Mesenchymal stem cell (in vitro differentiated cells and primary cell): ENCODE results near the gene LGI1.

Source experiments
- DNase-seq: peaks from one replicate; pipeline ENCODE4 v3.0.0-alpha.2; 2013
- H2AFZ ChIP-seq: one replicate; pipeline ENCODE4 v1.6.1; 2013; ENCODE audit warnings: low read depth, mild to moderate bottlenecking, control low read depth, inconsistent platforms, low read length, moderate library complexity
- H2AK5ac ChIP-seq: 2 replicates; pipeline ENCODE4 v1.6.1; 2013; ENCODE audit warnings: low read length, moderate library complexity, mild to moderate bottlenecking, inconsistent platforms; ENCODE audit not compliant: severe bottlenecking
- H2BK120ac ChIP-seq: one replicate; pipeline ENCODE4 v1.6.1; 2013; ENCODE audit warnings: low read depth, mild to moderate bottlenecking, inconsistent platforms, low read length, moderate library complexity
- H2BK12ac ChIP-seq, 2 experiments: one replicate each; pipeline ENCODE4 v1.6.1; 2013; ENCODE audit warnings: inconsistent platforms in 2 of 2, low read length in 2 of 2, mild to moderate bottlenecking in 2 of 2, moderate library complexity in 2 of 2, control low read depth in 1 of 2
- H2BK15ac ChIP-seq: one replicate; pipeline ENCODE4 v1.6.1; 2013; ENCODE audit warnings: mild to moderate bottlenecking, low read depth, inconsistent platforms; ENCODE audit not compliant: poor library complexity, severe bottlenecking
- H2BK5ac ChIP-seq: 2 replicates; pipeline ENCODE4 v1.6.1; 2013; ENCODE audit warnings: low read depth, mild to moderate bottlenecking, low read length, control low read depth, inconsistent platforms; ENCODE audit not compliant: poor library complexity, severe bottlenecking
- H3K14ac ChIP-seq, 2 experiments: one replicate each; pipeline ENCODE4 v1.6.1; 2013; ENCODE audit warnings: inconsistent platforms in 2 of 2, low read length in 2 of 2, control low read depth in 1 of 2, mild to moderate bottlenecking in 1 of 2, moderate library complexity in 1 of 2
- H3K18ac ChIP-seq, 2 experiments: one replicate each; pipeline ENCODE4 v1.6.1; 2013; ENCODE audit warnings: inconsistent platforms in 2 of 2, low read length in 2 of 2, control low read depth in 1 of 2, low read depth in 1 of 2, mild to moderate bottlenecking in 1 of 2
- H3K23ac ChIP-seq, 2 experiments: one replicate each; pipeline ENCODE4 v1.6.1; 2013; ENCODE audit warnings: inconsistent platforms in 2 of 2, low read length in 2 of 2, mild to moderate bottlenecking in 2 of 2, moderate library complexity in 2 of 2, control low read depth in 1 of 2
- H3K27ac ChIP-seq: 2 replicates; pipeline ENCODE4 v1.5.1; 2013; ENCODE audit warnings: mild to moderate bottlenecking, moderate library complexity, low read length, control low read depth, inconsistent platforms; ENCODE audit not compliant: poor library complexity, severe bottlenecking
- H3K27me3 ChIP-seq, 2 experiments: 2 replicates each; pipeline versions ENCODE4 v1.6.1 to v1.7.0; 2013; ENCODE audit warnings: low read length in 2 of 2, mild to moderate bottlenecking in 2 of 2, moderate library complexity in 2 of 2, control low read depth in 1 of 2, inconsistent platforms in 1 of 2; ENCODE audit not compliant: control insufficient read depth in 1 of 2, insufficient read depth in 1 of 2
- H3K36me3 ChIP-seq, 2 experiments: 2 replicates each; pipeline versions ENCODE4 v1.6.1 to v1.7.0; 2013; ENCODE audit warnings: low read length in 2 of 2, control low read depth in 1 of 2, inconsistent platforms in 1 of 2, low read depth in 1 of 2, mild to moderate bottlenecking in 1 of 2; ENCODE audit not compliant: insufficient read depth in 2 of 2, control insufficient read depth in 1 of 2
- H3K4ac ChIP-seq, 2 experiments: one replicate each; pipeline ENCODE4 v1.6.1; 2013; ENCODE audit warnings: inconsistent platforms in 2 of 2, low read length in 2 of 2, mild to moderate bottlenecking in 2 of 2, moderate library complexity in 2 of 2, control low read depth in 1 of 2, low read depth in 1 of 2
- H3K4me1 ChIP-seq: 2 replicates; pipeline ENCODE4 v1.6.1; 2013; ENCODE audit warnings: low read depth, low read length, control low read depth; ENCODE audit not compliant: control insufficient read depth, insufficient read depth
- H3K4me2 ChIP-seq: 2 replicates; pipeline ENCODE4 v1.6.1; 2013; ENCODE audit warnings: low read length, mild to moderate bottlenecking, inconsistent platforms; ENCODE audit not compliant: poor library complexity, severe bottlenecking
- H3K4me3 ChIP-seq, 2 experiments: 2 replicates each; pipeline versions ENCODE4 v1.5.1 to v1.7.0; 2013; ENCODE audit warnings: low read length in 2 of 2, mild to moderate bottlenecking in 2 of 2, control low read depth in 1 of 2, low read depth in 1 of 2; ENCODE audit not compliant: insufficient read depth in 1 of 2
- H3K79me1 ChIP-seq: replicated peaks from 2 replicates; pipeline ENCODE4 v1.6.1; 2013; ENCODE audit warnings: mild to moderate bottlenecking, control low read depth, low read length, inconsistent platforms; ENCODE audit not compliant: poor library complexity, severe bottlenecking
- H3K9ac ChIP-seq: 2 replicates; pipeline ENCODE4 v1.7.0; 2013; ENCODE audit warnings: mild to moderate bottlenecking, low read length, moderate library complexity
- H3K9me3 ChIP-seq: 2 replicates; pipeline ENCODE4 v1.7.0; 2013; ENCODE audit warnings: mild to moderate bottlenecking, low read length; ENCODE audit not compliant: control insufficient read depth
- H4K8ac ChIP-seq: one replicate; pipeline ENCODE4 v1.6.1; 2013; ENCODE audit warnings: inconsistent platforms, mild to moderate bottlenecking, low read length, moderate library complexity
- H4K91ac ChIP-seq: one replicate; pipeline ENCODE4 v1.6.1; 2013; ENCODE audit warnings: mild to moderate bottlenecking, low read length, inconsistent platforms
- WGBS: methylation state at CpG from one replicate; pipeline ENCODE4 v1.1.7; 2013; ENCODE audit warnings: mixed read lengths; 5-methylcytosine and 5-hydroxymethylcytosine counted together

The LGI1 gene

GRCh38 chr10:93715345-93715744 lies 42.4 kb upstream of the LGI1 start:
- H3K18ac ChIP-seq: no peak overlapping the region
- no peaks in the 10 kb centered on the region for H3K79me1 ChIP-seq
- H4K8ac ChIP-seq: no peak overlapping the region
- no peaks in the 10 kb centered on the region for H3K9me3 ChIP-seq
- no peak overlapping the region for H2BK15ac ChIP-seq
- H3K9ac ChIP-seq: no peak overlapping the region
- H2BK120ac ChIP-seq: no peak overlapping the region
- no peak overlapping the region for H2AFZ ChIP-seq
- H3K14ac ChIP-seq: no peak overlapping the region
- H3K4me2 ChIP-seq: no peak overlapping the region
- WGBS: 88% methylated on average over 4 of the region's 5 CpGs
- no peak overlapping the region for H3K4me3 ChIP-seq
- peaks cover 2% of the 10 kb centered on the region for H3K4me1 ChIP-seq
- H3K27ac ChIP-seq: no peak overlapping the region
- H2BK12ac ChIP-seq: no peak overlapping the region
- H3K36me3 ChIP-seq: no peaks in the 10 kb centered on the region
- H3K4ac ChIP-seq: no peak overlapping the region
- H2BK5ac ChIP-seq: no peak overlapping the region
- no peak overlapping the region for H4K91ac ChIP-seq
- peaks cover 6 to 26% of the 10 kb centered on the region in 2 experiments for H3K27me3 ChIP-seq
- H2AK5ac ChIP-seq: no peak overlapping the region
- H3K23ac ChIP-seq: no peak overlapping the region
- DNase-seq: no peak

- H3K4me3 ChIP-seq: no peak overlapping the region
- H3K27me3 ChIP-seq: peaks cover 6 to 35% of the 10 kb centered on the region in 2 experiments
- no peak for DNase-seq
- H3K27ac ChIP-seq: no peak overlapping the region
- H3K9me3 ChIP-seq: no peaks in the 10 kb centered on the region
- H2BK12ac ChIP-seq: no peak overlapping the region
- H2AFZ ChIP-seq: no peak overlapping the region
- H3K36me3 ChIP-seq: no peaks in the 10 kb centered on the region
- H4K8ac ChIP-seq: no peak overlapping the region
- H3K4me2 ChIP-seq: no peak overlapping the region
- H2BK5ac ChIP-seq: no peak overlapping the region
- no peak overlapping the region for H2AK5ac ChIP-seq
- no peak overlapping the region for H4K91ac ChIP-seq
- no peak overlapping the region for H3K14ac ChIP-seq
- H3K18ac ChIP-seq: no peak overlapping the region
- no peak overlapping the region for H3K9ac ChIP-seq
- H3K79me1 ChIP-seq: no peaks in the 10 kb centered on the region
- H3K4me1 ChIP-seq: peaks cover 2% of the 10 kb centered on the region
- no peak overlapping the region for H2BK15ac ChIP-seq
- no peak overlapping the region for H2BK120ac ChIP-seq
- no CpG with 5 or more reads among the region's 1 CpG for WGBS
- H3K23ac ChIP-seq: no peak overlapping the region
- H3K4ac ChIP-seq: no peak overlapping the region
Measured at GRCh38 chr10:93716766-93717165, 41.0 kb upstream of the LGI1 start.

DNA sequence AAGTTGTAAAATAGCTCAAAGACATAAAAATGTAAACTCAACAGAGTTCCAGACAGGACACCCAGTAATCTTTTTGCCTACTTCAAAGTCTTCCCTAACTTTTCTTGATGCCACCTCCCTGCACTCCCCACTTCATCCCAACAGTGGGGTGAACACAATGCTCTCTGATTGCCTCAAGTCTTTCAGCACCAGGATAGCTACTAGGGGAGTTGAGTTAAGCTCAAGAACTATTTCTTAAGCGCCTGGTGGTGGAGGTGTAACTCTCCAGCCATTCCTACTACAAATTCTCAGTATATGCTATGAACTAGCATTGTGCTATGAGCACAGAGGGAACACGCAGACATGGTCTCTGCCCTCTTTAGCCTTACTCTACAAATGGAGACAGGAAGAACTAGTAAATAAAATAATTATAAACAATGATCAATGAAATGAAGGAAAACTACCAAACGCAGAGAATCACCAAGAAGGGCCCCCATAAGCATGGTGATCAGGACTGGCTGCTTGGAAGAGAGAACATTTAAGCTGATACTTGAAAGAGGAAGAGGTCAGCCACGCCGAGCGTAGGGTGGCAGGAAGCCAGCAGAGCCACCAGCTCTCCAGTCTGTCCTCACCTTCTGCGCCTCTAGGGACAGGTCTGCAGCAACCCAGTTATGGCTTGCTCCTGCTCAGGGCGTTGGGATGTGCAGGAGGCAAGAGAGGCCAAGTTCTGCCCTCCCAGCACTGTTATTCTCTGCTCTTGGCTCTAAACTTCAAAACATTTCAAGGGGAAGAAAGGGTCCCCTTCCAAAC lies 38.6 kb upstream of the LGI1 start:
- H3K4me2 ChIP-seq: no peak overlapping the region
- H3K9me3 ChIP-seq: no peaks in the 10 kb centered on the region
- H2BK5ac ChIP-seq: no peak overlapping the region
- no peaks in the 10 kb centered on the region for H3K4me1 ChIP-seq
- no peaks in the 10 kb centered on the region for H3K36me3 ChIP-seq
- H3K4ac ChIP-seq: no peak overlapping the region
- peak; percentile 6 for DNase-seq
- no peak overlapping the region for H4K91ac ChIP-seq
- peaks cover 6 to 41% of the 10 kb centered on the region in 2 experiments for H3K27me3 ChIP-seq
- no peak overlapping the region for H2BK12ac ChIP-seq
- H2AK5ac ChIP-seq: no peak overlapping the region
- no peaks in the 10 kb centered on the region for H3K79me1 ChIP-seq
- H3K18ac ChIP-seq: no peak overlapping the region
- H3K4me3 ChIP-seq: no peak overlapping the region
- H3K9ac ChIP-seq: no peak overlapping the region
- H2BK15ac ChIP-seq: no peak overlapping the region
- H2BK120ac ChIP-seq: no peak overlapping the region
- no peak overlapping the region for H2AFZ ChIP-seq
- WGBS: 75% methylated on average over 7 of the region's 8 CpGs
- no peak overlapping the region for H3K27ac ChIP-seq
- no peak overlapping the region for H3K23ac ChIP-seq
- H3K14ac ChIP-seq: no peak overlapping the region
- no peak overlapping the region for H4K8ac ChIP-seq

- Histone ChIP-seq H2BK120ac (no peak overlapping the region), H3K4me2 (no peak overlapping the region), H2BK5ac (no peak overlapping the region), H3K23ac (no peak overlapping the region), H3K27me3 (peaks cover 6 to 49% of the 10 kb centered on the region in 2 experiments), H3K36me3 (no peaks in the 10 kb centered on the region), H4K91ac (no peak overlapping the region), H3K9ac (no peak overlapping the region), H3K4me1 (no peaks in the 10 kb centered on the region), H2AFZ (no peak overlapping the region), H3K18ac (no peak overlapping the region), H3K4ac (no peak overlapping the region), H3K79me1 (no peaks in the 10 kb centered on the region), H2BK12ac (no peak overlapping the region), H3K4me3 (no peak overlapping the region), H2AK5ac (no peak overlapping the region), H3K14ac (no peak overlapping the region), H3K27ac (no peak overlapping the region), H4K8ac (no peak overlapping the region), H3K9me3 (no peaks in the 10 kb centered on the region), H2BK15ac (no peak overlapping the region)
- no peak for DNase-seq
- 88% methylated on average over 2 of the region's 3 CpGs for WGBS
Measured at GRCh38 chr10:93719901-93720300, 37.8 kb upstream of the LGI1 start.
